NCI-H1436 (cell line): Measurements from ENCODE around the gene PCSK5.
"Not testable (repeated sequence)": the region's sequence is repeated elsewhere in the genome, so short reads cannot be mapped to it uniquely, and the experiment has no call there.

Experiments
- DNase-seq: peaks from one replicate; lab custom pipeline; 2025; lab: John Stamatoyannopoulos, UW

The PCSK5 gene

DNA sequence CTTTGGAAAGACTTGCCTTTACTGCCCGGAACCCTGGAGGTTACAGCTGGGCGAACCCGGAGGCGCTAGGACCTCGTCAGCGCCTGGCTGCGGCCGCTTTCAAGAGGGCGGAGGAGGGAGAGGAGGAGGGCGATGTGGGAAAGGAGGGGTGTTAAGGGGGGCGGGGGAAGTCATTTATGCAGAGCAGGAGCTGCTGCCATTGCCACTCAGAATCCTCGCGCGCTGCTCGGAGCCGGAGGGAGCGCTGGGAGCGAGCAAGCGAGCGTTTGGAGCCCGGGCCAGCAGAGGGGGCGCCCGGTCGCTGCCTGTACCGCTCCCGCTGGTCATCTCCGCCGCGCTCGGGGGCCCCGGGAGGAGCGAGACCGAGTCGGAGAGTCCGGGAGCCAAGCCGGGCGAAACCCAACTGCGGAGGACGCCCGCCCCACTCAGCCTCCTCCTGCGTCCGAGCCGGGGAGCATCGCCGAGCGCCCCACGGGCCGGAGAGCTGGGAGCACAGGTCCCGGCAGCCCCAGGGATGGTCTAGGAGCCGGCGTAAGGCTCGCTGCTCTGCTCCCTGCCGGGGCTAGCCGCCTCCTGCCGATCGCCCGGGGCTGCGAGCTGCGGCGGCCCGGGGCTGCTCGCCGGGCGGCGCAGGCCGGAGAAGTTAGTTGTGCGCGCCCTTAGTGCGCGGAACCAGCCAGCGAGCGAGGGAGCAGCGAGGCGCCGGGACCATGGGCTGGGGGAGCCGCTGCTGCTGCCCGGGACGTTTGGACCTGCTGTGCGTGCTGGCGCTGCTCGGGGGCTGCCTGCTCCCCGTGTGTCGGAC lies at the start of gene PCSK5:
Gene PCSK5, plus strand, starts transcription at position 202 of the 805 bp plus-strand sequence. Its CDS starts 509 bp downstream, at position 711.
- peak; percentile 65 for DNase-seq

DNA sequence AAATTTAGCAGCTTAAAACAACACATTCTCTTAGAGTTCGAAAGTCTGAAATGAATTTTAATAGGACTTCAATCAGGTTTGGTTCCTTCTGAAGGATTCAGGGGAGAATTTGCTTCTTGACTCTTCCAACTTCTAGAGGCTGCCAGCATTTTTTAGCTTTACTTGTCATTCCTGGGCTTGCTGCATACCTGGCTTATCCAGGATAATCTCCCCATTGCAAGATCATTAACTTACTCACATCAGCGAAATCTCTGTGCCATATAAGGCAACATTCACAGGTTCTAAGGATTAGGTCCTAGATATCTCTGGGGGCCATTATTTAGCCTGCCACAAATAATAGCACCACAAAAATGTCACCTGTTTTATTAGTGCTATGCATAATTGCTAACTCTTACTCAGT lies 46.2 kb upstream of the PCSK5 start:
- no peak for DNase-seq

DNA sequence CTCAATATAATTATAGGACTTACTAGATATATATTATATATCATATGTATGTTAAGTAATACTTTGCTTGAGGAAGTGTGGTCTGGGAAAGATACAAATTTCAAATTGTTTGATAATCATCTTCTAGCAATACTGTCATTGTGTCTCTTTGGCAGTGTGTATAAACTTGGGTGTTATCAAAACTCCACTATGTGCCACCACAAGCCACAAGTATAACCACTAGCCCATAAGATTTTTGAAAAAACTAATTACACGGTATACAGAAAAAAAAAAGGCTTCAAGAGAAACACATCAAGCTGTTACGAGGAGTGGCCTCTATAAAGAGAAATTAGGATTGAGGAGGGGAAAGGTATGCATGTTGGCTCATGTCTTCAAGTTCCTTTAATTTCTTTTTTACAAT lies 44.7 kb upstream of the PCSK5 start:
- DNase-seq = no peak

DNA sequence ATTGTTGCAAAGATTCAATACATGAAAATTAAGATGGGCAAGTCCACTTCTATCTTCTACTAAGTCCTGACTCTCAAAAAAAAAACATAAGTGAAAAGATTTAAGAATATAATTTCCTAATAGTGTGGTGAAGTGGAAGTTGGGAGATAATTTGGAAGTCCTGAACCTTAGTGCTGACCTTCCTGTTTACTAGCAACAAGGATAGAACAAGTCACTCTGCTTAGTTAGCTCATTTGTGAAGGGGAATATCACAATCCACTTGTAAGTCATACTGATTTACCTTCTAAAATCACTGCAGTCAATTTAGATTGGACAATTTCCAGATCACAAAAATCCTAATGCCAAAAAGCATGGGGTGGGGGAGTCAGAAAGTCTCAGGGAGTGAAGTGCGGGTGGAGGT lies 43.4 kb upstream of the PCSK5 start:
- DNase-seq = no peak

DNA sequence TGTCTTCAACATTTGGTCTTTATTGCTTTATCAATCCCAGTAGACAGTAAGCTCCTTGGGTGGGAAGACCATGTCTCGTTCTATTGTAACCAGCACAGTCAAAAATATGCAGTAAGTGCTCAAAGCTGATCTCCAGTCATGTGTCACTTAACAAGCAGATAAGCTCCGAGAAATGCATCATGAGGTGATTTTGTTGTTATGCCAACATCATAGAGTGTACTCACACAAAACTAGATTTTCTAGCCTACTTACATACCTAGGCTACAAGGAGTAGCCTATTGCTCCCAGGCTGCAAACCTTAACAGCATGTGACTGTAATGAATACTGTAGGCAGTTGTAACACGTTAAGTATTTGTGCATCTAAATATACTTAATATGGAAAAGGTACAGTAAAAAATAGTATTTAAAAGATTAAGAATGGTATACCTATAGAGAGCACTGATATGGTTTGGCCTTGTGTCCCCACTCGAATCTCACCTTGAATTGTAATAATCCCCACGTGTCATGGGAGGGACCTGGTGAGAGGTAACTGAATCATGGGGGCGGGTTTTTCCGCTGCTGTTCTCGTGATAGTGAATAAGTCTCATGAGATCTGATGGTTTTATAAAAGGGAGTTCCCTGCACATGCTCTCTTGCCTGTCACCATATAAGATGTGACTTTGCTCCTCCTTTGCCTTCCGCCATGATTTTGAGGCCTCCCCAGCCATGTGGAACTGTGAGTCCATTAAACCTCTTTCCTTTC lies 39.8 kb upstream of the PCSK5 start:
- no peak for DNase-seq

DNA sequence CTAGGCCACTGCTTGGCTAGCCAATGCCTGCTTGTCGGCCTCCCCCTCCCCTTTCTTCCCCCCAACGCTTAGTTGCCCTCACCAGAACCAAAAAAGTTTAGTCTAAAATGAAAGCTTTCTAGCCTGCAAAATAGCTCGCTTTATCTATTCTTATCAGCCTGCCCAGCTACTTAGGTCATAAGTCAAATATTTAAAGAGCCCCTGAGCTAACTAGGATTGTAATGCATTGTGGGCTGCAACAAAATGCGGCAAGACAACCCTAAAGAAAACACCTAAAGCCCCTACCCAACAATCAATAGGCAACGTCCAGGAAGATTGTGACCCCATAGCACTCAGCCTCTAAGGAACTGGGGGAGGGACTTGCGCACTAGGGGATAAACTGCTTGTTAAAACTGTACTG lies 38.6 kb upstream of the PCSK5 start:
- no peak for DNase-seq

DNA sequence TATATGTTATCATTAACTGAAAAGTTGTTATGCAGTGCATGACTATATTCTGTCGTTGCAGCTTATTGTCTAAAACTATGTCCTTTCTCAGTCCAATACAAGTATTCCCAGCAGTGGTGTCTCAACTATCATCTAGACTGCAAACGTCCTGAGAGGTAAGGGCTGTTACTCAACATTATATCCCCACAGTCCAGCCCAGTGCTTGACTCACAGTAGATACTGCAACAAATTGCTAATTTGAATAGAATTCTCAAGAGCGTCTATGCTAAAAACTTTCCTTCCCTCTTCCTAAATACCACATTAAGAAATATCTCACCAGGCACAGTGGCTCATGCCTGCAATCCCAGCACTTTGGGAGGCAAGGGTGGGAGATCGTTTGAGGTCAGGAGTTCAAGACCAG lies 37.7 kb upstream of the PCSK5 start:
- no peak for DNase-seq

DNA sequence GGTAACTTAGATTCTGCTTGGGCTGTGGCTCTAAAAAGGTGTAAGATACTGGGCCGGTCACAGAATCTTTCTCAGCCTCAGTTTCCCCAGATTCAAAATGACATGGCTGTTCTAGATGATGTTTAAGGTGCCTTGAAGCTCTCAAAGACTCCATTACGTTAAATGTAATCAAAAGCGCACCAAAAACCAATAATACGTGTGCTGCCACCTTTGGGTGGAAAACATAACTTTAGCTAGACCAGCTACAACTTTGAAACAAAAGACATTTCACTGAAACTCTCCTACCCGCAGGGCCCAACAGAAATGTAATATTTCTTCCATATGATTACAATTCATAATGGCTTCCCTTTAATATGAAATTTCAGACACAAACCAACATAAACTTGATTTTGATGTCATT lies 35.0 kb upstream of the PCSK5 start:
- DNase-seq = no peak

DNA sequence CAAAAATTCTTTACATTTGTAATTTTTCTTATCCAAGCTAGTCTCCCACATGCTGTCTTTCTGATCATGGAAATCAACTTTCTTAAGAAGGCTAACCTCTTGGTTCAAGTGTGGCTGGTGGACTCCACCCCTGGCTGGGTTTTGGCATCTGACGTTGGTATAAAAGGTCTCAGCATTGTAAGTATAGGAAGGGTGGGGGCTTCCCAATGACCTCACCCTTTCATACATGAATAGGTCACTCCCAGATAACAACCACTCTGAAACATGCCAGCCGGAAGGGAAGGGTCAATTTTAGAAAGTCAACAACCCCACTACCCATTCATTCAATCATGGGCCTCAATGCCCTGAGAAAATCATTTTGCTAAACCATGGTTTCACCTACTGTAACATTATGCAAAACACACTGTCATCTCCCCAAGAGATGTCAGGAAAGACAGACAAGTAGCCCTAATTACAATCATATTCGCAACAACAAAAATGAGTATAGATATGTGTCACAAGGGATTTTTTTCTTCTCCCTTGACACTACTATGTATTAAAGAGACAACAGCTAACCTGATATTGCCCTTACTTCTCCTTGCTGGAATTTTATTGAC lies 31.9 kb upstream of the PCSK5 start:
- DNase-seq = no peak

DNA sequence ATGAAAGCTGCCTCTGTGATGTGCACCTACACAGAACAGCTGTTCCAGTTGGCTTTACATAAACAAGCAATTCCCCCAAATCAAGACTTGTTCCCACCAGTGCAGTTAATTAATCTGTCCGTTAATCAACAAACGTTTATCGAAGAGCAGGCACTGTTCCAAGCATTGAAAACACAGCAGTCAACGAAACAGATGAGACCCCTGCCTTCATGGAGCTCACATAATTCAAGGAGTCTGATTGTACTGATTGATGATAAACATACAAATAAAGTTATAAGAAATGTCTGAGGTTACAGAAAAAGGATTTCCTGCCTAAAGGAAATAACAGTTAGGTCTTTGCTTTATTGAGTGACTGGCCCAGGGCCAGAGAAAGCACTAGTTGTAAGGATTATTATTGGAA lies 26.2 kb upstream of the PCSK5 start:
- DNase-seq = no peak

DNA sequence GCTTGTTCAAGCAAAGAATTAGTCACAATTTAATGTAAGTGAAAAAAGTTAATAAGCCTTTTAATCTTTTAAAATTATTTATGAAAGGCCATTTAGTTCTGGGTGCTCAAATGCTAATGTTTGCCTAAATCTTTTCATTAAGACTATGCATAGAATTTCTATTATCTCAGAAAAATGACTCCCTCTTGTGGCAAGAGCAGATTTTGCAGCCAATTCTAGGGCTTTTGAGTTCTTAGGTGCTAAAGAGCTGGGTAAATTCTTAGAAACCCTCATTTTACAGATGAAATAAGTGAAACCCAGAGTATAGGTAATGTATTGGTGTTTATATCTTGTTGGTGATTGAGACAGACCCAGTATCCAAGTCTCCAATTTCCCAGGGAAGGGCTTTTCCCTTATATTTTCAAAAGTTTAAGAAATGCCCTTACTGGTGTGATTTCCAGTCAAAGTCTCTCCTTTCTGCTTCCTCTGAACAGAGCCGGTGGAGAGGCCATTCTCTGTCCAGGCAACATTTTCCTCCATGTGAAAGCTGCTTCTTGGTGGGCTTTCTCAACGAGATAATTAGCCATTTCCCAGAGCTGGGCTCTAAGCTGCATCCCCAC lies 24.1 kb upstream of the PCSK5 start:
- DNase-seq = peak; percentile 6

DNA sequence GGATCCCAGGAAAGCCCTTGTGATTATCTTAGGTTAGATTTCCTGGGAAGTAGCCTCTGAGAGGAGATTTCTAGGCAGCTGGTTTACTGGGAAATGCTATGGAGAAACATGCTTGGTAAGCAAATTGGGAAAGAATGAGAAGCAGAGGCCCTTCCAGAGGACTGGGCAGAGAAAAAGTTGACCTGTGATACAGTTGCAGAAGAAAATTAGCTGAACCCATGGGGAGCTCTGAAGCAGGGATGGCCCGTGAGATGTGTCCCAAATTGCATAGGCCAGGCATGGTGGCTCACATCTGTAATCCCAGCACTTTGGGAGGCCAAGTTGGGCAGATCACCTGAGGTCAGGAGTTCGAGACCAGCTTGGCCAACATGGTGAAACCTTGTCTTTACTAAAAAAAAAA lies 21.9 kb upstream of the PCSK5 start:
- DNase-seq = not testable (repeated sequence)

DNA sequence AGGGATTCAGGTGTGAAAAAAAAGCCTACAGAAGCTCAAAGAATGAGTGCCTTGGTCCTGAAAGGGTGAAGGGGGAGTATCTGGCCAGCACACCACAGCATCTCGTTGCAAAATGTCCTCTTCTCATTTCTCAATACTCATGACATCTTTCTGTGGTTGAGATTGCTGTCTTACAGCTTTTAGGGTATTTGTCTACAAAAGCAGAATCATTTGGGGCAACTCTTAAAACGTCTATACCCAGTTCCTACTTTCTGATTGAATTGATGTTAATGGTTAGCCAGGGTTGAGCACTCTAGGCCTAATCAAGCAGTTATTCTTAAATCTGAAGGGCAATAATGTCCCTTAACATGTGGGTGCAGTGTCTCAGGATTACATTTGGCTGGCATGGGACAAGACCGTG lies 21.2 kb upstream of the PCSK5 start:
- no peak for DNase-seq

DNA sequence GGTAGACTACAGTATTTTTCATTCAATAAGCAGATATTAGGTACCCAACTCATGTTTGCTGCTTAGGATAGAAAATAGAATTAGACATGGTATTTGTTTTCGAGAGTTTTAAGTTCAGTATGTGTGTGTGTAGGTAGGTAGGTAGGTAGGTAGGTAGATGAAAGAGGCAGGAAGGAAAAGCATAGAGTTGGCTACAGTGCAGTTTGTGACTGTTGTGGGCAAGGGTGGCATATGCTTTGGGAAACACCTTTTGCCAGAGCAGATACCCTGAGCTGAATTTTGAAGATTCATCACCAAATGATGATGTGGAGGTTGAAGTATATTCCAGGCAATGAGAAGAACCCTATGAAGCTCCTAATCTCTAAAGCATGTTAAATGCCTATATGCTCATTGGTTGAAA lies 20.0 kb upstream of the PCSK5 start:
- no peak for DNase-seq

DNA sequence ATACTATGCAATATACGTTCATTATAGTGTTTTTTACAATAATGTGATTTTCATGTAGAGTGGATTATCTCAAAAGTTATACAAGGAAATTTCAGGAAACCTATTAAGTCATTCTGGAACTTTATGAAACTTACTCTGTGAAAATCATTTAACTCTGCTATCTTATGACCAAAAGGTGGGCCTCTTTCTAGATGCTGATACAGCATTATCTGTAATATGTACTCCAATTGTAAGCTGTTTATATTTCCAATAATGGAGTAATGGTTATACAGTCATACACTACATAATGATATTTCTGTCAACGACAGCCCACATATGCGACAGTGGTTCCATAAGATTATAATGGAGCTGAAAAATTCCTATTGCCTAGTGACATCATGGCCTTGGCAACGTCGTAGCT lies 18.8 kb upstream of the PCSK5 start:
- no peak for DNase-seq

DNA sequence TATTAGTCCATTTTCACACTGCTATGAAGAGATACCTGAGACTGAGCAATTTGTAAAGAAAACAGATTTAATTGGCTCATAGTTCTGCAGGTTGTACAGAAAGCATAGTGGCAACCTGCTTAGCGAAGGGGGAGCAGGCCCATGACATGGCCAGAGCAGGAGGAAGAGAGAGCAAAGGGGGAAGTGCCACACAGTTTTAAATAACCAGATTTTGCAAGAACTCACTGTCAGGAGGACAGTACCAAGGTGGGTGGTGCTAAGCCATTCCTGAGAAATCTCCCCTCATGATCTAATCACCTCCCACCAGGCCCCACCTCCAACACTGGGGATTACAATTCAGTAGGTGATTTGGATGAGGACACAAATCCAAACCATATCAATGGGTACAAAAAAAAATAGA lies 16.8 kb upstream of the PCSK5 start:
- DNase-seq = no peak

DNA sequence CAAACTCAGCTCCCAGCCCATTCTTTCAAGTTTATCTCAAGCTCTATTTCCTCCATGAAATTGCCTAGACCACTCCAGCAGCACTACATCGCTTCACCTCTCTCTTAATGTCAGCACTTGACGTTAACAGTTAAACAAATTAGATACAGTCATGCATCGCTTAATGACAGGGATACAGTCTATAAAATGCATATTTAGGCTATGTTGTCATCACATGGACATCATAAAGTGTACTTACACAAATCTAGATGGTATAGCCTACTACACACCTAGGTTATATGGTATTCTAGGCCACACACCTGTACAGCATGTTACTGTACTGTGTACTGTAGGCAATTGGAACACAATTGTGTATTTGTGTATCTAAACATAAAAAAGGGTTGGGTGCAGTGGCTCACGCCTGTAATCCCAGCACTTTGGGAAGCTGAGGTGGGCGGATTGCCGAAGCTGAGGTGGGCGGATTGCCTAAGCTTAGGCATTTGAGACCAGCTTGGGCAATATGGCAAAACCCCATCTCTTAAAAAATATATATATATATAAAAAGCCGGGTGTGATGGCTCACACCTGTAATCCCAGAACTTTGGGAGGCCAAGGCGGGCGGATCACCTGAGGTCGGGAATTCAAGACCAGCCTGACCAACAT lies 13.4 kb upstream of the PCSK5 start:
- DNase-seq = no peak

DNA sequence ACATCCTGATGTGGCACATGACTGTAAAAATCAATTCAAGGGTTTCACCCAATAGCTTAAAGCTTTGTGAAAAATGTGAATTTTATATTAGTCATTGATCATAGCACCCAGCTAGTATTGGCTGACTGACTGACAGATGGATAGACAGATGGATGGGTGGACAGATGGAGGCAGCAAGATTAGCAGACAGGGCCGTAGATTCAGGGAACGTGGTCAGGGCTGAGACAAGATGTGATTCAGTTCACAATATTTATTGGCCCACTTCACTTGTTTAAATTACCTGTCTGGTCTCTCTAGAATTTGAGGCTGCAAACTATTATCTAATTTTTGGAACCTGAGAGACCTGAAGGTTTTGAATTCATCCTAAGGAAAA lies 12.0 kb upstream of the PCSK5 start:
- DNase-seq = no peak

DNA sequence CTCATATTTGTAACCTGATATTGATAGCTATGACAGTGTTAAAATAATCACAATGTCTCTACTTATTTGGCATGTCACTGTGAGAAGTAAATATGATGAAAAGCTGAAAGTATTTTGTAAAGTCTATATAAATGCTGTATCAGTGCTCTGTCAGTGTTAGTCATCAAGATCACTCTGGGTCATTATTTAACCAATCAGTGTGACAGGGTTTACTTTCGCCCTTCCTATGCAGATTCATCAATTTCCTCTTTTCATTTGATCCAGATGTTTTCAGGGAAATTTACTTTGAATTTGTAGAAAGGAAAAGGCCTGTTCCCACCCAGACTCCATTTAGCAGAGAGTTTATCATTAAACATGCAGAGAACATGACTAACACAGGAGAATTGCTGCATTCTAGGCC lies 9.9 kb upstream of the PCSK5 start:
- no peak for DNase-seq

DNA sequence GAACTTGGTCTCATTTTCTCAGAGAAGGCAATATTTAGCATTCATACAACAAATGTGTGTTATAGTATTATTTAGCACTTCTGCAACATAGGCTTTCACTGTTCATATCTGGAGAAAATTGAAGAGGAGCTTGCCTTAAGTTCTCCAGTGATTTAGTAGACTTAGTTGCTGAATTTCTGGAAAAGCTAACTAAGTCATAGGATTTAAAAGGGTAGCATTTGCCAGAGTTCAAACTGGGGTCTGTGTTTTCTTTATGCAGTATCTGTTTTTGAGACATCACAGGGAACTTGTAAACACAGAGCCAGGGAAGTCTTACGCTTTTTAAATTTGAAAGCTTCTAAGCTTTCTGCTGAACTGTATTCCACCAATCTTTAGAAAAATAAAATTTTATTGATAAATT lies 8.7 kb upstream of the PCSK5 start:
- DNase-seq = no peak

DNA sequence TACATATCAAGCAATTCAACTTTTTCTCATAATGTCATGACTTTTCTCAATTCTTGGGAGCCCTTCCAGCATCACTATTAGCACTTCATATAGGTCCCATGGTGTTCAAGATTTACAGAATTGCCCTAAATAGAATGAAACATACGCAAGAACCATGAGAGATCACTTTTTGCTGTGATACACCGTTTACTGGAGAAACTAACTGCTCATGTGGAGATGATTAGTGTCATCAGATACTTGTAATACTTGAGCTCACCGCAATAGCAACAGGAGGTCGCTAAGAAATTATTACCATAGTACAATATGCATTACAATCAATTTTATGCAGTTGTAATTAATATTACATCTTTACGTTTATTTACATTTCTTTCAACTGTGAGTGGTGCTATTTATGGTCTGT lies 4.8 kb upstream of the PCSK5 start:
- DNase-seq = no peak

DNA sequence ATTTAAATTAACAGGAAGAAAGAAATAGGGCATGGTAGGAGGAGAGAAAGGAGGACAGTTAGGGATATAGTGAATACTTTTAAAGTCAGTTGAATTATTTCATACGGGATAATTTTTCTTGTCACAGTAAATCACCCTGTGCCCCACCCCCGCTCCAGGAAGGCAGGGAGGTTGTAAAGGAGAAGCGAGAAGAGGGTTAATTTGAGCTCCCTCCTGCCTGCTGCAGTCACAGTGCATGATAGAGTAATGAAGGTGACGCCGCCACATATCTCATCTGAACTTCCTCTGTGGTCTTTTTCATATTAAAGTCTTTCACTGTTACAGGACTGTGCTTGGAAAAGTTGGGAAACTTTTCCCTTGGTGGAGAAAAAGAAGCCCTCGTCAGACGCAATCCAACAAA lies 896 bp upstream of the PCSK5 start:
- DNase-seq = no peak
